Activated B cell treated with CpG ODN at 0.5 μM for 24 hours (primary cell): Measurements from ENCODE around the gene DEFB131A. TPM values are rescaled to one million over a fixed set of nuclear protein-coding genes. Genes with fewer than 3 reads are reported as not detected.
"Not testable (repeated sequence)": the region's sequence is repeated elsewhere in the genome, so short reads cannot be mapped to it uniquely, and the experiment has no call there.

Experiments used
- ATAC-seq: fragments of 200-7000 bp; cut with Tn5 transposase; one replicate; pipeline ENCODE4 v1.10.0; 2021; ENCODE audit warnings: low read depth, mild to moderate bottlenecking, moderate library complexity
- CTCF ChIA-PET: fragments of 350-600 bp; sonication (Branson Sonifier 250); formaldehyde crosslinking; loops from one replicate; lab custom pipeline; 2021; ENCODE audit warnings: antibody characterized with exemption; lab: Charles Lee
- POLR2A ChIA-PET: fragments of 350-600 bp; sonication (Branson Sonifier 250); formaldehyde crosslinking; loops from one replicate; lab custom pipeline; 2021; ENCODE audit warnings: antibody characterized with exemption; lab: Charles Lee
- DNase-seq: peaks from one replicate; pipeline ENCODE4 v3.0.0; 2022
- H3K27ac Mint-ChIP-seq: one replicate; pipeline ENCODE4 v1.8.0; 2020; ENCODE audit warnings: mixed read lengths
- H3K27me3 Mint-ChIP-seq: one replicate; pipeline ENCODE4 v1.8.0; 2021; ENCODE audit warnings: mixed read lengths
- H3K36me3 Mint-ChIP-seq: one replicate; pipeline ENCODE4 v1.8.0; 2021; ENCODE audit warnings: low read depth, mixed read lengths
- H3K4me1 Mint-ChIP-seq: one replicate; pipeline ENCODE4 v1.8.0; 2021; ENCODE audit warnings: mixed read lengths
- H3K4me3 Mint-ChIP-seq: one replicate; pipeline ENCODE4 v1.8.0; 2020; ENCODE audit warnings: mild to moderate bottlenecking, mixed read lengths
- H3K9me3 Mint-ChIP-seq: one replicate; pipeline ENCODE4 v1.8.0; 2020; ENCODE audit warnings: mixed read lengths
- intact Hi-C: fragments of 100-400 bp; cut with micrococcal nuclease; formaldehyde crosslinking; loops from one replicate; pipeline ENCODE4 v1.15.1; 2024
- total RNA-seq: library from RNA; stranded (reverse); gene quantifications from 2 replicates; pipeline ENCODE4 v1.2.3, GENCODE V29; 2022

Gene DEFB131A
- total RNA-seq, 1 donor from 2014 or later = not detected

GRCh38 chr4:9495443-9495842 lies 51.2 kb downstream of the DEFB131A start:
- POLR2A ChIA-PET, H3K36me3 Mint-ChIP-seq, H3K27ac Mint-ChIP-seq, H3K9me3 Mint-ChIP-seq, intact Hi-C loops, H3K4me3 Mint-ChIP-seq, ATAC-seq, CTCF ChIA-PET, H3K4me1 Mint-ChIP-seq: not testable (repeated sequence)
- peaks cover 14% of the 10 kb centered on the region for H3K27me3 Mint-ChIP-seq
- DNase-seq = peak; percentile 20

DNA sequence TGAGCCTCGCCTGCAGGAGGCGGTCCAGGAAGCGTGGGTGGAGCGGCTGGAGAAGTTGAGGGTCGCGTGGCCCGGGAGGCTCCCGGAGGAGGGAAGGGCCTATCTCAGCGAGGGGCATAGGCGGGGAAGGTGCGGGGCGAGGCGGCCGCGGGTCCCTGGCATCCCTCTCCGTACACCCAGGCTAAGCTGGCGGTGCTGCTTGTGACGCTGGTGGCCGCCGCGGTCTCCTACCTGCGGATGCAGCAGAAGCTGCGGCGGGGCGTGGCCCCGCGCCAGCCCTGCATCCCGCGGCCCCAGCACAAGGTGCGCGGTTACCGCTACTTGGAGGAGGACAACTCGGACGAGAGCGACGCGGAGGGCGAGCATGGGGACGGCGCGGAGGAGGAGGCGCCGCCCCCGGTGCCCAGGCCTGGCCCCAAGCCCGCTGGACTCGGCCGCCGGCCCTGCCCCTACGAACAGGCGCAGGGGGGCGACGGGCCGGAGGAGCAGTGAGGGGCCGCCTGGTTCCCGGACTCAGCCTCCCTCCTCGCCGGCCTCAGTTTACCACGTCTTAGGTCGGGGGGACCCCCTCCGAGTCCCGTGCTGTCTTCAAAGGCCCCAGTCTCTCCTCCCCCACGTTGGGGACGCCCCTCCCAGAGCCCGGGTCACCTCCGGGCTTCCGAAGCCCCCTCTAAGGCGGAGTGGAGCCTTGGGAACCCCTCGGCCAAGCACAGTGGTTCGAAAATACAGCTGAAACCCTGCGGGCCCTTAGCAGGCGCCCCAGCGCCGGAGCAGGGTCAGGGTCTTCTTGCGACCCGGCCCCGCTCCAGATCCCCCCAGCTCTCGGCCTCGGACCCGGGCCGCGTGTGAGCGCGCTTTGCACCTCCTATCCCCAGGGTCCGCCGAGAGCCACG lies 53.6 kb downstream of the DEFB131A start:
- intact Hi-C loops, H3K9me3 Mint-ChIP-seq, H3K27ac Mint-ChIP-seq, H3K36me3 Mint-ChIP-seq, ATAC-seq, H3K4me1 Mint-ChIP-seq, DNase-seq, CTCF ChIA-PET, POLR2A ChIA-PET, H3K4me3 Mint-ChIP-seq: not testable (repeated sequence)
- H3K27me3 Mint-ChIP-seq = peaks cover 14% of the 10 kb centered on the region

GRCh38 chr4:9498468-9499040 lies 54.3 kb downstream of the DEFB131A start:
- H3K36me3 Mint-ChIP-seq, POLR2A ChIA-PET, DNase-seq, H3K9me3 Mint-ChIP-seq, CTCF ChIA-PET, intact Hi-C loops, H3K4me3 Mint-ChIP-seq, H3K4me1 Mint-ChIP-seq, H3K27ac Mint-ChIP-seq, ATAC-seq: not testable (repeated sequence)
- H3K27me3 Mint-ChIP-seq = peaks cover 14% of the 10 kb centered on the region

DNA sequence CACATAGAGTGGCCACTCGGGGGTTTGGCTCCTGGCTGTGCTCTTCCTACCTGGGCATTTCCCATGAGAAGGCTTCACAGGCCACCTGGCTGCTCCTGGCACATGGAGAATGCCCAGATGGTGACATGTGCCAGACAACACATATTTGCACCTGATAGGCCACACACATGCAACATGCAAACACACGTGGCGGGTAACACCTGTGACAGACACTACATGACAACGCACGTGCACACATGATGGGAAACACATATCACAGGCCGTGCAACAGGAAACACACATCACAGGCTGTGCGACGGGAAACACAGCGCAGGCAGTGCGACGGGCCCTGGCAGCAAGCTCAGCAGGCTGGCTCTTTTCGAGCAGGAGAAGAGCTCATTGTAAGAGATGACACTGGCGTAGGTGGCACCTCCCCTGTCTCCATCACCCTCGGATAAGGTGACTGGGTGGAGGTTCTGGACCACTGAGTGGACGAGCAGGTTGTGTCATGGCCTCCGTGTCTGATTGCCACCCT lies 55.8 kb downstream of the DEFB131A start:
- H3K9me3 Mint-ChIP-seq, H3K27ac Mint-ChIP-seq, DNase-seq, POLR2A ChIA-PET, H3K36me3 Mint-ChIP-seq, CTCF ChIA-PET, intact Hi-C loops, ATAC-seq, H3K4me3 Mint-ChIP-seq, H3K4me1 Mint-ChIP-seq: not testable (repeated sequence)
- peaks cover 14% of the 10 kb centered on the region for H3K27me3 Mint-ChIP-seq

Other genes starting within 250 kb of the DEFB131A start
- not detected in 2 replicates for gene USP17L10, start 233.8 kb upstream of the DEFB131A start, total RNA-seq
- gene USP17L11, start 229.0 kb upstream of the DEFB131A start, total RNA-seq = not detected in 2 replicates
- not detected in 2 replicates for gene USP17L12, start 224.3 kb upstream of the DEFB131A start, total RNA-seq
- not detected in 2 replicates for gene USP17L13, start 219.5 kb upstream of the DEFB131A start, total RNA-seq
- not detected in 2 replicates for gene USP17L15, start 210.0 kb upstream of the DEFB131A start, total RNA-seq
- gene USP17L17, start 200.5 kb upstream of the DEFB131A start, total RNA-seq = not detected in 2 replicates
- not detected in 2 replicates for gene USP17L18, start 195.8 kb upstream of the DEFB131A start, total RNA-seq
- not detected in 2 replicates for gene USP17L19, start 191.0 kb upstream of the DEFB131A start, total RNA-seq
- not detected in 2 replicates for gene USP17L20, start 186.3 kb upstream of the DEFB131A start, total RNA-seq
- not detected in 2 replicates for gene USP17L21, start 181.5 kb upstream of the DEFB131A start, total RNA-seq
- not detected in 2 replicates for gene USP17L22, start 176.8 kb upstream of the DEFB131A start, total RNA-seq
- gene USP17L24, start 119.2 kb upstream of the DEFB131A start, total RNA-seq = not detected in 2 replicates
- not detected in 2 replicates for gene USP17L25, start 114.5 kb upstream of the DEFB131A start, total RNA-seq
- not detected in 2 replicates for gene USP17L26, start 109.8 kb upstream of the DEFB131A start, total RNA-seq
- gene USP17L5, start 105.0 kb upstream of the DEFB131A start, total RNA-seq = not detected in 2 replicates
- gene USP17L27, start 100.3 kb upstream of the DEFB131A start, total RNA-seq = not detected in 2 replicates
- not detected in 2 replicates for gene USP17L28, start 95.5 kb upstream of the DEFB131A start, total RNA-seq
- gene USP17L29, start 90.8 kb upstream of the DEFB131A start, total RNA-seq = not detected in 2 replicates
- not detected in 2 replicates for gene USP17L30, start 81.3 kb upstream of the DEFB131A start, total RNA-seq